GM18868 (cell line): ENCODE data around the gene ZMYND8.
"Not testable (repeated sequence)": the region's sequence is repeated elsewhere in the genome, so short reads cannot be mapped to it uniquely, and the experiment has no call there.

ENCODE experiments used
- ATAC-seq: cut with Tn5 transposase; IDR thresholded peaks from one replicate; pipeline ENCODE4 v1.9.1; 2021; ENCODE audit warnings: mild to moderate bottlenecking, moderate library complexity; ENCODE audit not compliant: unreplicated experiment

ZMYND8 gene

DNA sequence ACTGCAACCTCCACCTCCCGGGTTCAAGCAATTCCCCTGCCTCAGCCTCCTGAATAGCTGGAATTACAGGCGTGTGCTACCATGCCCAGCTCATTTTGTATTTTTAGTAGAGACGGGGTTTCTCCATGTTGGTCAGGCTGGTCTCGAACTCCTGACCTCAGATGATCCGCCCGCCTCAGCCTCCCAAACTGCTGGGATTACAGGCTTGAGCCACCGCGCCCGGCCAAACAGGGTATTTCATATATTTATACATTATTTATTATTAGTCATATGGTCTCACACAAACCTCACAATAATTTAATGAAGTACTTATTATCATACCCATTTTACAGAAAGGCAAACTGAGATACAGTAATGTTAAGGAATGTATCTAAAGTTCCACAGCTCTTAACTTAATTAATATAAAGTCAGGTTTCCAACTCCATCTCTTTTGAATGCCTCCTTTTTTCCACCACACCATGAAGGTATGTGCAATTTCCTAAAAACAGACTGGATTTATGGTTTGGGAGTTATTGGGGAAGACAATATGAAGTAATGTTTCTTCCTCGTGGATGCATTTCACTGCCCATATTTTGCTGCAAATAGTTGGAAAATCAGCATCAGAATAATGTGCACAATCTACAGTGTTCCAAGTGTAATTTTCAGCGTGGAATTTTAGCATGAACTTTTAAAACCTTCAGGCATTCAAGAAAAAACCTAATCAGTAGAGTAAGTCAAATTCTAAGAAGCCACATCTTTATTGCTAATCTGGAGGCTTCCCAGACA is 65.7 kb downstream of the ZMYND8 start:
- no peak for ATAC-seq

DNA sequence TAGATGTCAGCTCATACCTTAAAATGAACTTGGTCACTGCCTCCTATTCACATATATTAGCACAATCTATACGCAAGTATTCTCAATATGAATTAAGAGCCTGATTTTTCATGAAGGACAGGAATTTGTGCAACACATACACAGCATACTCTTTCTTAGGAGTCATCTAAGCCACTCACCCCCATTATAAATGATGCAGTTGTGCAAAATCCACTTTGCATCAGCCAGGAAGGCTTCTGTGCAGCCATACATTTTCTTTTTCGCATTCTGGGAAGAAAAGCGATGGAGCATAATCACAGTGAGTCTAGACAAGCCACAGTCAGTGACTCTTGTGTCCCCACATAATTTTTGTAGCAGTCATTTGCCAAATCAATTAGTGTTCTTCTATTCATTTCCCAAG is 66.5 kb downstream of the ZMYND8 start:
- no peak for ATAC-seq

DNA sequence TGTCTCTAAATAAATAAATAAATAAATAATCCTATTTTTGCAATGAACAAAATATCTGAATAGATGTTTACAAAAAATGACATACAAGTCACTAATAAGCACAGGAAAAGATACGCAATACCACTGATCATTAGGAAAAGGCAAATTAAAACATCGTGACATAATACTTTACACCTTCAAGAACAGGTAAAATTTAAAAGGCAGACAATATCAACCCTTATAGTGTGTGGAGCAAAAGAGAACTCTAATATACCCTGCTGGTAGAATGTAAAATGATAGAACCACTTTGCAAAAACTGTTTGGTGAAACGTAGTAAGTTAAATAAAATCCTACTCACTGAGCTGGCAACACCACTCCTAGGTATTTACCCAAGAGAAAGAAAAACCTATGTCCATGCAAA is 67.4 kb downstream of the ZMYND8 start:
- no peak for ATAC-seq

DNA sequence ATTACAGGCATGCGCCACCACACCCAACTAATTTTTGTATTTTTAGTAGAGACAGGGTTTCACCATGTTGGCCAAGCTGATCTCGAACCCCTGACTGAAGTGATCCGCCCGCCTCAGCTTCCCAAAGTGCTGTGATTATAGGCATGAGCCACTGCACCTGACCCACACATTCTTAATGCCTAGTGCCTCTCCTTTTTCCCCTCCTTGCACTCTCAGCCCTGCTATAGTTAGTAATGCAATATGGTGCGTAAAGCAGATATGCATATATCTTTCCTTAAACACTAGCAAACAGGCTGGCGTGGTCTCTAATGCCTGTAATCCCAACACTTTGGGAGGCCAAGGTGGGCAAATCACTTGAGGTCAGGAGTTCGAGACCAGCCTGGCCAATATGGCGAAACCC is 68.0 kb downstream of the ZMYND8 start:
- ATAC-seq = not testable (repeated sequence)

DNA sequence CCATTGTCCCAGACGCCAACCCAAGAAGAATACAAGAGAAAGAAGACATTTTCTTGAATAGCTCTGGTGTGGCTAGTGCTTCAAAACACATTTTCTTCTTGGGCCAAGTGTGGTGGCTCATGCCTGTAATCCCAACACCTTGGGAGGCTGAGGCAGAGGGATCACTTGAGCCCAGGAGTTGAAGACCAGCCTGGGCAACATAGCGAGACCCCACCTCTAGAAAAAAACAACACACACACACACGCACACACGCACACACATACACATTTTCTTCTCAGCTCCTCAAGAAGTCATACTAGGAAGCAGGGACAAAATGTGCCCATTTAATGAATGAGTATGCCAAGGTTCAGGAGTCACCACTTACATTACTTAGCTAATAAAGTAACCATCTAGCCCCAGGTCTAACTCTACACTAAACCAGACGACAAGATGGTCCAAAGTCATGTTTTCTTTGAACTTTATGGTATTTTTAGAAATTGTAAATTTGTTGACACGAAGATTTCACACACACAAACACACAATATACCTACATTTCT is 68.8 kb downstream of the ZMYND8 start:
- ATAC-seq = no peak

DNA sequence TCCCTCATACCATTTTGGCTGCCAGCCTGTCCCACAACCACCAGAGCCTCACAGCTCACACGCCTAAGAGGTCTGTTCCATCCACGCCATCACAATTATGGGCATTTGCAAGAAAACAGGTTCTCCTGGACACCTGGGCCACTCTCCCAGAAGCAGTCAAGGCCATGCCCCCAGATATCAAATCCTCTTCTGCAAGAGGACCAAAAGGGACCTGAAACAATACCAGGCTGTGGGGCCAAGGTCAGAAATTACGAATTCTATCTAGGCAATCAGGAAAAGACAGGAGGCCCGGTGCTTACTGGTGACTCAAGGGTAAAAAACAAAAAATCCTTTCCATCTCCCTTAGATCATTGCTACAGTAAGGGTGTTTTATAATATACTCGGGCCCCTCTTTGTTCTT is 69.8 kb downstream of the ZMYND8 start:
- no peak for ATAC-seq

DNA sequence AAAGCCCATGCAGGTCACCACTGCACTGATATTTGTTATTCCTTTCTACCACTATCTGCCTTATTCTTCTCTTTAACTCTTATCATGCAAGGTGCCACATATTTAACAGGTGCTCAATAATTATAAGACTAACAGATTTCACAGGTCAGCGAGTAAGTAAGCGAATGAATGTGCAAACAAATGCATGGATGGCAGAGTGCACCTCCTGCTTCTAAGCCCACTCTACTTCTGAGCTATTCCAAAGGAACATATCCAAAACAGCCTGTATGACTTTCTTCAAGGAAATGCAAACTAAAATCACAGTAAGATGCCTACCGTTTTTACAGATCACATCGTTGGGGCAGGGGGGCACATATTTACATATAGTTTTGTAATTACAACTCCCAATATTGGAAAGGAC is 71.3 kb downstream of the ZMYND8 start:
- ATAC-seq = no peak

DNA sequence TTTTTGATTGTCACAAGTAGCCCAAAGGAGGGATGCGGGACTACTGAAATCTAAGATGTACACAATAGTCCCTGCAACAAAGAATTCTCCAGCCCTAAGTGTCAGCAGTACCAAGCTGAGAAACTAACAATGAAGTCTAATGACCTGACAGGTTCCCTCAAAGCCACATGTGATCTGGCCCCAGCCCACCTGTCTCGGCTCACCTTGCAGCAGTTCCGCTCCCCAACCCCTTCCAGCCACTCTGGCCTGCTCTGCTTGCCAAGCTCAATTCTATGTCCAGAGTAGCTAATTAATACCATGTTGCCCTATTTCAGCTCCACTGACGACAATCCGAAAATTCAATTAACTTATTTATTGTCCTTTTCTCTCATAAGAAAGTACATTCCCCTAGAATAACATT is 72.1 kb downstream of the ZMYND8 start:
- ATAC-seq = no peak

DNA sequence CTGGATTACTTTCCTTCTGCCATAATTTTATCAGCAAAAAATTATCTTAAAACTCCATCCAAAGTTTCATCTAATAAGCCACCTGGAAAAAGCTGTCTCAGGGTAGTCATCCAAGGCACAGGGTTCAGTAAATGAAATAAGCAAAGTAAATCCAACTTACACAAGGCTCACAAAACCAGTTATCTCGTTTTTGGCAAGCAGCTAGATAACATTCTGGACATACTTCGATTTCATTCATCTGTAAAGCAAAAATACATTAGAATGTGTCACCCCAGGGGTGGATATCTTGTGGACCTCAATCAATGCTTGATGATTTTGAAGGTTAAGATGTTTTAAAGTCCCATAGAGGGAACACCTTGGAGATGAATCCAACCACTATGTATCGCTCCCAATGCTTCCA is 73.1 kb downstream of the ZMYND8 start:
- no peak for ATAC-seq

DNA sequence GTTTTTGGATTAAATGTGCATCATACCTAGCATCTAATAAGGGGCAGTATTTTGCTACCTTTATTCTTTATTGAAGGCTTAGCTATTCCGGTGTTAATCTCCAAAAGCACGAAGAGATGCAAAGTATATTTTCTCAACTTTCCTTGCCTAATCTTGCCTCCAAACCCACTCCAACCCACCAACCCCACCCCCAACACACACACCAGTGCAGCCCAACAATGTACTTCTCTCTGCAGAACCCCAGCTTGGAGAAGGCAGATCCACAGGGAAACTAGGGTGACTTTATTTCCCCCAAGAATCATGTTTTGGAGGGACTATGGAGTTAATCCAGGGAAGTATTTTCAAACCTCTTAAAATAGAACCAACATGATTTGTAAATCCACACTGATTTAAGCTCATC is 73.6 kb downstream of the ZMYND8 start:
- ATAC-seq = no peak

DNA sequence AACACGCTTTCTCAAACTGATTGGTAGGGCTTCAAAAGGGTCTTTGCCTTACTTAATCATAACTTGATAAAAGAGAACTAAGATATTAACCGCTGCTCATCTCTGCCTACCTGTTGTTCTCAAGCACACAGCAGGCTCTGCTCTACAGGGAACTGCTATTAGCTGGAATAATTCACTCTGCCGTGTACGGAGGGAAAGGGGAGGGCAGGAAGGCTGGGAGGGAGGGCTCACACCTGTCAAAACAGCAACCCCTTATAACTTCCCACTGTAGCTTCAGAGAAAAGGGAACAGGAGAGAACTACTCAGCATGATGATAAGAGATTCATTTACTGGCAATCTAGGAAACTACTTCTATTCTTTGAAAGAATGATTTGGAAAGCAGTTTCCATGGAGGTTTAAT is 75.1 kb downstream of the ZMYND8 start:
- ATAC-seq = no peak

DNA sequence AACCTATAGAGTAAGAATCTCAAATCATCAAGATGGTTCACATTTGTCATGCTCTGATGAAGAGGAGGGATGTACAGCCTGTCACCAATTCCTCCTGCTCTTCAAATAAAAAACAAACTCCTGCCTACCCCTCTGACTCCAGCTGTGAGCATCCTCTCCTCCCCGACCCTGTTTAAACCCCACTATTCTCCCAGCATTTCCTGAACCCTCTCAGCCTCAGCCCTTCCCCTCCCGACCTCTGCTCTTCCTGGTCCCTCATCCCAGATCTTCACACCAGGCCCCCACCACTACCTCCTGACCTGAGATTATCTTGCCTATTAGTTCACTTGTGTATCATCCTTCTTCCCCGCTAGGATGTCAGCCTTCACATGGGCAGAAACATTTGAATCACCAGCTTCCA is 75.8 kb downstream of the ZMYND8 start:
- no peak for ATAC-seq

DNA sequence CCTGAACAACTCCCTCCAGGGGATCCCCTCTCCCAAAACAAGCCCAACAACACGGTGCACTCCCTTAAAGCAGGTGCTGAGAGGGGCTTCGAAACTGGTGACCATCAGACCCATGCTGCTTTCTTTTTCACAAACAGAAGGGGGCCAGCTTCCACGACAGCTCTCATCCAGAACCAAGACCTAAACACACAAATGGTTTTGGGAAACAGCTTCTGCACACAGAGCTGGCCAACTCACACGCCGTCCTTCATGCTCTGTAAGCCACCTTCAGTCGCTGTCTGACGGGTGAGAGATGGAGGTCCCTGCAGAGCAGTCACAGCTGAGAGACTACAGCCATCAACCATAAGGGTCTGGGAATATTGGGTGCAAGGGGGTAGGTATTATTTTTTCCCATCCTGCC is 76.3 kb downstream of the ZMYND8 start:
- no peak for ATAC-seq

DNA sequence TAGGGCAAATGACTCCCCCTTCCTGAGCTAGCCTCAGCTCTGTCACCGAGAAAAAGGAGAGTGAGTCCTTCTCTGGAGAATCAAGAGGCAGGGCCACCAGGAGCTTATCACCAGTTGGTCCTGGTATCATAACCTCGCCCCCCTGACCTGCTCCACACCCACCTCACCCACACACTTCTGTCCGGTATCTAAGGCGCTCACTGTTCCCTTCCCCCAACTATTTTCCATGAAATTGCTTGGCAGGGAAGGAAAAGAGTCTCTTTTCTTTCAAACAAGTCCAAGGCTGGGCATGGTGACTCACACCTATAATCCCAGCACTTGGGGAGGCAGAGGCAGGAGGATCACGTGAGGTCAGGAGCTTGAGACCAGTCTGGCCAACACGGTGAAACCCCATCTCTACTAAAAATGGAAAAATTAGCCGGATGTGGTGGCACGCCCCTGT is 77.6 kb downstream of the ZMYND8 start:
- no peak for ATAC-seq

DNA sequence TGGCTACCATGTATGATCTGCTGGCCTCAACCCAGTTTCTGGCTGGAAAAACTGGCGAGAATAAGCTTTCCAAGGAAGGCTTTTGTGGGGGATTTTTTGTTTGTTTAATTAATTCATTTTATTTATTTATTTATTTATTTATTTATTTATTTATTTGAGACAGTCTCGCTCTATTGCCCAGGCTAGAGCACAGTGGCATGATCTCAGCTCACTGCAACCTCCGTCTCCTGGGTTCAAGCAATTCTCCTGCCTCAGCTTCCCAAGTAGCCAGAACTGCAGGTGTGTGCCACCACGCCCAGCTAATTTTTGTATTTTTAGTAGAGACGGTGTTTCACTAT is 79.0 kb downstream of the ZMYND8 start:
- not testable (repeated sequence) for ATAC-seq

DNA sequence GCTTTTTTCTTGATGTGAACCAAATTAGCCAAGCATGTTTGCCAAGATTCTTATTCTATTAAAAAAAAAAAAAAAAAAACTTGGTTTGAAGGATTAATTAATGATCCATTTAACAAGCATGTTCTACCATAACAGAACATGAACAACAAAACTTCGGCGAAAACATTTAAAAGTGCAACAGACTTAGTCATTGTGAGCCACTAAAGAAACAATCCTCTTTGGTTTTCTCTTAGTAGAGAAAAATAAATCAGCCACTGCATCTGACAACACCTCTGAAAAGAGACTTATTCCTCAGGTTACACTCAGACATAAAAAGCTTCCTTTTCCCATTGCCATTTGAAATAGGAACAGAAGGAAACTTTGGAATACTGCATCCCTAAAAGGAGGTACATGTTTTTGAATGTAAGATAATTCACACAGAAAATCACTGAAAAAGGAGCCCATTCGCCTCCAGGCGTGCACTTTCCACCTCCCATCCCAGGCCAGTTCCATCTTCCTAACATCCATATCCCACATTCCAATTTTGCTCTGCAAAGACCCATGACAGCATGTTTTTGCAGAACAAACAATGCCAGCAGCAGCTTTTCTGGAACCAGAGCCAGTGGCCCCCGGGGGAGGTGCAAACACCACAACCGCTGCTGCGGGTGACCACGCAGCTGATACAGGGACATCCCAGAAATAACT is 79.5 kb downstream of the ZMYND8 start:
- no peak for ATAC-seq

DNA sequence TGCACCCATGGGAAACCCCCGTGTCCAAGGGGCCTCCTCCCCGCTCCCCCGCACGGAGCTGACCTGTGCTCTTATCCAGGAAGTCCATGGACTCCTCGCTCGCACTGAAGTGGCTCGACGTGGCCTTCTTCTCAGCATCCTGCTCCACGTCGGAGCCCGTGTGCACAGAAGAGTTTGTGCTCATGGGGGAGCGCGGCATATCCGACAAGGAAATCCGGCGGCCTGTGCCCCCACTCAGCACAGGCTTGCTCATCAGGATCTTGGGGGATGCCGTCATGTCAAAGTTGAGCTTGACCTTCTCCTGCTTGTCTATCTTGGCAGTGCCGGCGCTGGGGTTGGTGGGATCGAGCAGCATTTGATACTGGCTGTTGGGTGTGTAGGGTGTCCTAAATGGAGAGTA is 80.2 kb downstream of the ZMYND8 start:
- ATAC-seq = no peak

DNA sequence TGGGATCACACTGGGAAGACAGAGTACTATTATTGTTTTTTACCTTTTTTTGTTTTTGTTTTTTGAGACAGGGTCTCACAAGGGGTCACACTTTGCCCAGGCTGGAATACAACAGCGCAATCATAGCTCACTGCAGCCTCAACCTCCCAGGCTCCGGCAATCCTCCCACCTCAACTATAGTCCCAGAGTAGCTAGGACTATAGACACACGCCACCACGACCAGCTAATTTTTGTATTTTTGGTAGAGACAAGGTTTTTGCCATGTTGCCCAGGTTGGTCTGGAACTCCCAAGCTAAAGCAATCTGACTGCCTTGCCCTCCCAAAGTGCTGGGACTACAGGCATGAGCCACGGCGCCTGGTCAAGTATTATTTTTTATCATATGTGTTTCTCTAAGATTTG is 81.0 kb downstream of the ZMYND8 start:
- no peak for ATAC-seq

DNA sequence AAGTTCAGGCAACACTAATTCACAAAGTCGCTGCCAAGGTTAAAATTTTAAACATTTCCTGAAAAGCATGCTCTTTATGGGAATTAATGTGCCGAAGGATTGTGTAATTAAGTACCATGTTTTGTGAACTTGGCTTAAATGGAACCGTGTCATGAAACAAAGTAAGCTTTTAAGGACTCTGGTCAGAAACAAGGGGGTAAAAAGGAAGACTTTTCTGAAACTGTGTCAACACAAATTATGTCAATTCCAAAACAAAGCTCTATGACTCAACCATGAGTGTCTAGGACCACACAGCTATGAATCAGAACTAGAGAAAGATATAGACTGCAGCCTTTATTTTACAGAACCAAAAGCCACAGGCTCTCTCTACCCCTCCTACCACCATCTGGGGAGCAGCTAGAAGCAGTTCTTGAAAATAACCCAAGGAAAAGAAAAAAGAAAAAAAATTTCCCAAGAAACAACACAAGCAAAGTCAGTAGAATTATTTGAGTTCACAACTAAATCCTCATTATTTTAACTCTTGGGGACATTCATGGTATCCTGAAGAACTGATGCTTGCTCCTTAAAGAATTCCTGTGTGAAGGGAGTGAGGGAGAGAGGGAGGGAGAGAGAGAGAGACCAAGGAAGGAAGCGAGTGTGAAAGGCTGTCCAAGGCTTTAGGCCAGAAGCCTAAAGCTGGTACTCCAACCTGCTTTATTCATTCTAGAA is 81.9 kb downstream of the ZMYND8 start:
- ATAC-seq = peak; percentile 95

DNA sequence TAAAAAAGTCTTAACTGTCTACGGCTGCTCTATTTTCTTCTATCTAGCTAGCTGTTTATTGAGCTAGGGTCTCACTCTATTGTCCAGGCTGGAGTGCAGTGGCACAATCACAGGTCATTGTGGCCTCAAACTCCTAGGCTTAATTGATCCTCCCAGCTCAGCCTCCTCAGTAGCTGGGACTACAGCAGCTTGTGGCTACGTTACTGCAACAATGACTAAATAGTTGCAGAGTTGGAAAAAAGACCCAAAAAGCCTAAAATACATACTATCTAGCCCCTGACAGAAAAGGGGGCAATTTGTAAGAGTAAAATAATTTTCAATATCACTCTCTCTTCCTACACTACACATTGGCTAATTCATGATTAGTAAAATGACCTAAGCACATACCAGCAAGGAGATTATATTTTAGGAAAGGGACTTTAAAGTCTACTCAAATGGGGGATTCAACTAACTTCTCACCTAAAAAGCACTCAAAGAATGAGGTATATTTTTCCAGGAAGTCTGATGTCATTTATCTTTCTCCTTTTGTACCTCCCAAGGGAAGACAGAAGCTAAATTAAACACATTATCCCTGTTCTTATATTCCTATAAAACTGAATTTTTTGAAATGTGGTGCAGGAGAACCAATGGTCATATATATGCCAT is 82.8 kb downstream of the ZMYND8 start:
- no peak for ATAC-seq

DNA sequence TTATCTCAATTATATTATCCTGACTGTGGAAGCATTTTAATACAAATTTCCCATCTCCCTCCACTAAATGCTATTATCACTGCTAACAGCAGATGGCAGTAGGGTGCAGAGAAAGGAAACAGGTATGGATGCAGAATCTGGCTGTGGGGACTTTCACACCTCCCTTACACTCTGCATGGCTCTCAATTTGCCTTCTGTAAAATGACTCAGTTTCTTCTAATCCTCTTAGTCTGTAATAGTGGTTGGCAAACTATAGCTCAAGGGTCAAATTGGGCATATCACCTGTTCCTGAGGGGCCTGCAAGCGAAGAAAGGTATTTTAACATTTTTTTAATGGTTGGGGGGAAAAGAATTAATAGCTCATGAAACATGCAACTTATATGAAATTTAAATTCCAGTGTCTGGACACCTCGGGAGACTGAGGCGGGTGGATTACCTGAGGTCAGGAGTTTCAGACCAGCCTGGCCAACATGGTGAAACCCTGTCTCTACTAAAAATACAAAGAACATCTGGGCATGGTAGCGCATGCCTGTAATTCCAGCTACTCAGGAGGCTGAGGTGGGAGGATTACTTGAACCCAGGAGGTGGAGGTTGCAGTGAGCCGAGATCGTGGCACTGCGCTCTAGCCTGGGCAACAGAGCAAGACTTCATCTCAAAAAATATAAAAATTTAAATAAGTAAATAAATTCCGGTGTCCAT is 83.5 kb downstream of the ZMYND8 start:
- no peak for ATAC-seq
